Eye (tissue), 1 donor: ENCODE data around the gene CFAP100.
A peak's percentile ranks its signal among the peaks of the same experiment; 100 is the strongest.

ENCODE experiments used
- DNase-seq: peaks from one replicate; pipeline ENCODE4 v3.0.0-alpha.2; 2015

Gene CFAP100

GRCh38 chr3:126394179-126394976 is at the start of gene CFAP100:
CFAP100 (plus strand) TSS chr3:126394909; CDS start chr3:126396001, 1,092 bp downstream.
- DNase-seq, result peak; percentile 93

GRCh38 chr3:126345231-126345630 is 49.5 kb upstream of the CFAP100 start:
- no peak for DNase-seq

DNA sequence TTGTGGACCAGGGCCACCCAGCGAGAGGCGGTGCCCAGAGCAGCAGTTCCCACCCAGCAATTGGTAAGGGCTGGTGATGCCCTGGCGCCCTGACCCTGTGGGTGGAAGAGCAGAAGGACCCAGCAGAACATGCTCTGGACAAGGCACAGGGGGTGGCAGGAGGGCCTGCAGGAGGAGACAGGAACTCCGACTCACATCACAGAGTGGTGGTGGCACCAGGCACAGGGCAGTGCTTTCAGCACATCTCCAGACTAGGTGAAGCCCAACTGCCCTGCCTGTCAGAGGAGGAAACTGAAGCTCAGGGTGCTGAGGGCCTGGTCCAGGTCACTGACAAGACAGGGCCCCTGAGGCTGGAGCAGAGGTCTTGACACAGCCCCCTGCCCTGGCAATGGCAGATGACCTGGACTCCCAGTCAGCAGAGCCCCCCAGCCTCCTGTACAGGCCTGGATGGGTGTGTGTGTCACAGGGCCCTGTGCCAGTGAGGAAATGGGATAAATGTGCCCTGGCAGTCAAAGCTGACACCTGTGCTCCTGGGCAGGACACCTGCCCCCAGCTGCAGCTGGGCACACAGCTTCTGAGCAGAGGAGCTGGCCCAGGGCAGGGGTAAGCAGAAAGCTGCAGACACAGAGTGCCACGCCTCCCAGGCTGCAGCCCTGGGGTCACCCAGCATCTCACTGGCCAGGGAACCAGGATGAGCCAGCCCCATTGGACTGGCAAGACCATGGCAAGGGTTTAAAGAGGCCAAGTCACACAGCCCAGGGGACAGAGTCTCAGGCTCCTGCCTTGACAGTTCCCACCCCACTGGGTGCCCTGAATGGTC is 48.9 kb upstream of the CFAP100 start:
- no peak for DNase-seq

GRCh38 chr3:126346466-126346865 is 48.2 kb upstream of the CFAP100 start:
- DNase-seq, result no peak

DNA sequence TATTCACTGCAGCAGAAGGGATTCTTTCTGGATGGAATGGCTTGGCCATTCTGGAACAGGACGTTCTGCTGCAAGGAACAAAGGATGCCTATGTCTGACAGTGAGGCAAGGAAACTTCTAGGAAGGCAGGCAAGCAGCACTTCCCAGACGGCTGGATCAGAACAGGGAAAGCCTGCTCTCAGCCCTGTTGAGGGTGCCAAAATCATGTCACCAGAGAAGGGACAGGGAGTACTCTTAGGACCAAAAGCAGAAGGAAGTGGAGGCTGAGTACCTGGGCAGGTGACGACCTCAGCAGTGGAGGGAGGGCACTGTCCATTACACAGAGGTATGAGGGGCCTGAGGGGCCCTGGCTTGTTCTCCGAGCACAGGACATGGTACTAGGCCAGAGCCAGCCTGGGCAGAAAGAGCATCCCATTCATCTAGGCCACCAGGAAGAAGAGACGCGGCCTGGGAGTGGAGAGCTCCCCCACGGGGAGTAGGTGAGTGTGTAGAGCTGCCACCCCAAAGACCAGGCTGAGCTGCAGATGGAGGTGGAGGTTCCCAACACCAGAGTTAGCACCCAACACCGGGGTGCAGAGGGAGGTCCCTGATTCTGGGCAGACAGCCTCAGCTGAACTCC is 47.1 kb upstream of the CFAP100 start:
- DNase-seq, result no peak

DNA sequence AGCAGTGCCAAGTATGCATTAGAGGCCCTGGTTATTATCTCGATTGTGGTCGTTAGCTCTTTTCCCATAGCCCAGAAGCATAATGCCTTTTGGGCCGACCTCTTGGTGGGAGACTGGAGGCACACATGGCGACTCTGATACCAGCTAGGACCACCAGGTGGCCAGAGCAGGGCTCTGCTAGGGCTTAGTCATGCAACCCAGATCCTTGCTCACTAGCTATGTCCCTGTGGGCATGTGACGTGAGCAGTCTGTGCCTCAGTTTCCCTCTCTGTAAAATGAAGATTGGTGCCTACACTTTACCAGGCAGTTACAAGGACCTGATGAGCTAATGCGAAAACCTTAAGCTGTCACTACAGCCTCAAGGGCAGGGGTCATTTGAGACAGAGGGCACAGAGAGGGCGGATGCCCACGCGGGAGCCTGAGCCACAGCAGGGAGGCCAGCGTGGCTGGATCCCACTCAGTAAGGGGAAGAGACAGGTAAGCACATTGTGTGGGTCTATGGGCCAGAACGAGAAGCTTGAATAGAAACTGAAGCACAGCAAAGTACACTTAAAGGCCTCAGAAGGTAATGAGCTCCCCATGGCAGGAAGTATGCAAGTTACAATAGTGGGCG is 46.3 kb upstream of the CFAP100 start:
- no peak for DNase-seq

GRCh38 chr3:126349071-126349470 is 45.6 kb upstream of the CFAP100 start:
- no peak for DNase-seq

DNA sequence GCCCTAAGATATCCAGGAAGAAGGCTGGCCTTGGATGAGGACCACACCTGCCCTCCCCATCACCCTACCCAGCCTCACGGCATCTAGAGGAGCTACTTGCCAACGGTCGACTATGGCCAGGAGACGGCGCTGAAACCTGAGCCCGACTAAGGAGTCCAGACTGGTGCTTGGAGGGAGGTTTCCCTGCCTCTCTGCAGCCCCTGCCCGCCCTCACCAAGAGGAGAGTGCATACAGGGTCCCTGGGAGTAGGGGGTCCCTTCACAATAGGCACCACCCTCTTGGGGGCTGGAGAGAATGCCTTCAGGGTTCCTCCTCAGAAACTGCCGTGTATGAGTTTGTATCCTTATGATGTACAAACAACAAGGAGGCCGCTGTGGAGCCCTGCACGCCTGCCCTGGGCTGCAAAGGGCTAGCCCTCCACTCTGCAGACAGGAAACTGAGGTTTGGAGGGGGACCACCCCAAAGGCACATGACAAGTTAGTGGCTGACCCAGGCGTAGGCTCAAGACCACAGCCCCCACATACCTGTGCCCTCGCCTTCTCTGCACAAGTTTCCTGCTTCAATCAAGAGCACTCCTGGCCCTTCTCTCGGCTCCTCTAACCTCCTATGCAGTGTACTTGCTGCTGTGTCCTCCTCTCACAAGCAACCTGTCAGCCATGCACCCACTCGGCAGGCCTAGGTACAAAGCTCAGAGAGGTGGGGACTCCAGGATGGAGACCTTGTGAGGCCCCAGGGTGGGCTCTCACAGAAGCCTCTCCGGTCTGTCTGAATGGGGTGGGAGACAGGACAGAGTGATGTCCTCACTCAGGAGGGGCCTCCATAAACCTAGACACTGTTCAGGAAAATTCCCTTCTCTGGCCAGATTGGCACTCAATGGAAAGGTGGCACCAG is 44.9 kb upstream of the CFAP100 start:
- no peak for DNase-seq

DNA sequence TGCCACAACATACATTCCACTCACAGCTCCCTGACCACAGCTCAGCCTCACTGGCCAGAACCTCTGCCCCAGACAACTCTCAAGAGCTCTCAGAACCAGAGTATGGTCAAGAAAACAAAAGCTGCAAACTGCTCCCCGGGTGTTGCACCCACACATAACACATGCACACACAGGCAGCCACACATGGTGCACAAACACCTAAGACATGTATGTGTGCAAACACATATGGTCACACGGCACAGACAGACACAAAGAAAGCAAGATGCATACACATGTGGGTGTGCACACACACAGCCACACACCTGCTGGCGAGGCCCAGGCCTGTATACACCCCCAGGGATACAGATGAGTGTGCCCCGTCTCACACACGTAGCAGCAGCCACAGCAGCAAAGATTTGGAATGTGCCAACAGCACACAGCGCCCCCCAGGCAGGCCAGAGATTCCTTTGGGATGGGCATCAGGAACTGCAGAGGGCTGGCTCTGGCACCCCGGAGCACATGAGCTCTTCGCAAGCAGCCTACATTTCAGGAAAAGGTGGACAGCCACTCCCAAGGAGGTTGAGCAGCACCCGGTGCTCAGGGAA is 44.1 kb upstream of the CFAP100 start:
- DNase-seq, result no peak

DNA sequence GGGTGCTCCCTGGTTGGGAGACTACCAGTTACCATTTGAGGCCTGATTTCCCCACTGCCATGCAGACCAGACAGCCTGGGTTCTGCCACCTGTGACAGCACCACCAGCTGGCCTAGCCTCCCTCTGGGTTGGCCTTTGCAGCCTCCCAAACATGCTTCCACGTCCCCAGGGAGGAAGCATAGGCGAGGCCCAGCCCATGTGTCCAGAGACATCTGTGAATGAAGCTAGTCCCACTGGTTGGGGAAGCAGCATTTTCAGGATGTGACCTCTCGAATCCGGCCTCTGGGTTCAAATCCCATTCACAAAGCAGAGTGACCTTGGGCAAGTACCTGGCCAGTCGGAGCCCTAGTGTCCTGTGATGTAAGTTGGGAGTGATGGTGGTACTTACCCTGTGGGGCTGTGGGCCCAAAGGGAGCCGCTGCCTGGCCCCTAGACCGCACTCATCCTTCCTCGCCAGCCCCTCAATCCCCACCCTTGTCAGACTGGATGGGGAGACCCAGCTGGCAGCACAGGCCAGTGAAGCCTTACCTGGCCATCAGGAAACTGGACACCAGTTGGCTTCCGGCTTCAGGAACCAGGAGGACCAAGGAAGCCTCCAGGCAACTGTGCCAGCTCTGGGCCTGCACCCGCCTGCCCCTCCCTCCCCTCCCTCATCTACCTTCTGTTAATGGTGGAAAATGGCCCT is 43.5 kb upstream of the CFAP100 start:
- DNase-seq, result no peak

- no peak for DNase-seq
Observed at GRCh38 chr3:126351771-126352475, 42.8 kb upstream of the CFAP100 start.

GRCh38 chr3:126352476-126353454 is 41.9 kb upstream of the CFAP100 start:
- no peak for DNase-seq

GRCh38 chr3:126353694-126354321 is 40.9 kb upstream of the CFAP100 start:
- DNase-seq, result no peak

- DNase-seq, result no peak
Observed at GRCh38 chr3:126354776-126355175, 39.9 kb upstream of the CFAP100 start.

- no peak for DNase-seq
Observed at GRCh38 chr3:126355251-126355650, 39.5 kb upstream of the CFAP100 start.

GRCh38 chr3:126355777-126356372 is 38.8 kb upstream of the CFAP100 start:
- peak; percentile 88 for DNase-seq

- peak; percentile 64 for DNase-seq
Observed at GRCh38 chr3:126356373-126357264, 38.1 kb upstream of the CFAP100 start.
